Liver (tissue), 3 donors: ENCODE measurements around the gene ZNF837.

Source experiments
- ATF3 ChIP-seq: IDR thresholded peaks from 2 replicates; pipeline ENCODE4 v1.6.1; 2016; ENCODE audit warnings: antibody characterized with exemption
- CTCF ChIP-seq: fragments of 150-350 bp; IDR thresholded peaks from 2 replicates; pipeline ENCODE4 v1.5.1; 2017; ENCODE audit warnings: improper control_type of control experiment, low read depth, low read length; ENCODE audit not compliant: missing input control
- MAX ChIP-seq: IDR thresholded peaks from 2 replicates; pipeline ENCODE4 v1.6.1; 2016; ENCODE audit warnings: antibody characterized with exemption
- YY1 ChIP-seq: IDR thresholded peaks from 2 replicates; pipeline ENCODE4 v1.6.1; 2016; ENCODE audit warnings: antibody characterized with exemption, mild to moderate bottlenecking
- ZBTB33 ChIP-seq: IDR thresholded peaks from 2 replicates; pipeline ENCODE4 v1.6.1; 2016; ENCODE audit warnings: antibody characterized with exemption
- donor health status: healthy.
- donor health status: healthy.

- TF ChIP-seq ZBTB33 (no peak), MAX (peak; percentile 35), YY1 (peak; percentile 95), ATF3 (no peak), CTCF (no peak)
Measured at GRCh38 chr19:58362272-58362994, 18.4 kb downstream of the ZNF837 start, which contains the start of gene ZNF497.
